GM18511 (cell line): Measurements from ENCODE around the gene IKBKG.
A peak's percentile ranks its signal among the peaks of the same experiment; 100 is the strongest.
"Not testable (repeated sequence)": the region's sequence is repeated elsewhere in the genome, so short reads cannot be mapped to it uniquely, and the experiment has no call there.

ENCODE experiments used
- ATAC-seq: cut with Tn5 transposase; IDR thresholded peaks from one replicate; pipeline ENCODE4 v1.9.1; 2021; ENCODE audit warnings: mild to moderate bottlenecking, moderate library complexity; ENCODE audit not compliant: unreplicated experiment

IKBKG gene

GRCh38 chrX:154525606-154526490 lies 21.6 kb upstream of the IKBKG start:
- no peak for ATAC-seq

- ATAC-seq: peak; percentile 79
These were observed 20.3 kb upstream of the IKBKG start for GRCh38 chrX:154526901-154527675.

- ATAC-seq: no peak
These were observed 18.2 kb upstream of the IKBKG start for GRCh38 chrX:154529206-154529612.

- no peak for ATAC-seq
These were observed 17.1 kb upstream of the IKBKG start for GRCh38 chrX:154530286-154530685.

- ATAC-seq: no peak
These were observed 15.8 kb upstream of the IKBKG start for GRCh38 chrX:154531626-154532025.

GRCh38 chrX:154532690-154533089 lies 14.7 kb upstream of the IKBKG start:
- no peak for ATAC-seq

- peak; percentile 94 for ATAC-seq
These were observed 12.7 kb upstream of the IKBKG start for GRCh38 chrX:154534526-154535322.

GRCh38 chrX:154535892-154536291 lies 11.5 kb upstream of the IKBKG start:
- no peak for ATAC-seq

GRCh38 chrX:154539077-154539476 lies 8.3 kb upstream of the IKBKG start:
- ATAC-seq: no peak

GRCh38 chrX:154540365-154540764 lies 7.1 kb upstream of the IKBKG start:
- ATAC-seq: not testable (repeated sequence)

GRCh38 chrX:154540897-154541535 lies 6.4 kb upstream of the IKBKG start:
- ATAC-seq: no peak

- ATAC-seq: no peak
These were observed 5.9 kb upstream of the IKBKG start for GRCh38 chrX:154541589-154541895.

GRCh38 chrX:154541896-154542722 lies 5.3 kb upstream of the IKBKG start:
- ATAC-seq: no peak

GRCh38 chrX:154542723-154543424 lies 4.5 kb upstream of the IKBKG start:
- no peak for ATAC-seq

GRCh38 chrX:154545673-154546274 lies 1.6 kb upstream of the IKBKG start:
- no peak for ATAC-seq

GRCh38 chrX:154546354-154547244 lies 821 bp upstream of the IKBKG start, which contains the start of gene G6PD:
TSS of gene G6PD (minus strand) at chrX:154546846. CDS start at chrX:154546155, 691 bp downstream.
- peak; percentile 43 for ATAC-seq

GRCh38 chrX:154548028-154548316 lies 552 bp downstream of the IKBKG start:
- ATAC-seq: no peak

GRCh38 chrX:154549766-154550165 lies 2.3 kb downstream of the IKBKG start:
- ATAC-seq: no peak
